Cardiac muscle cell (in vitro differentiated cells and primary cell): ENCODE data around the gene PDZD2. TPM values are rescaled to one million over a fixed set of nuclear protein-coding genes. Genes with fewer than 3 reads are reported as not detected.

Experiments used
- DNase-seq, 2 donors: peaks; one replicate each; pipeline versions ENCODE4 v3.0.0 to v3.0.0-alpha.2; 2010 to 2017; ENCODE audit warnings: low read depth in 1 of 2, low spot score in 1 of 2
- H3K27ac ChIP-seq: fragments of 200-600 bp; sonication (generic); 2 replicates; pipeline ENCODE4 v1.5.1; 2016
- H3K27me3 ChIP-seq: fragments of 200-600 bp; sonication (generic); 2 replicates; pipeline ENCODE4 v1.6.0; 2016; ENCODE audit warnings: control low read depth
- H3K36me3 ChIP-seq: fragments of 200-600 bp; sonication (generic); 2 replicates; pipeline ENCODE4 v1.5.1; 2016; ENCODE audit warnings: control low read depth
- H3K4me1 ChIP-seq: fragments of 200-600 bp; sonication (generic); 2 replicates; pipeline ENCODE4 v1.8.1; 2017; ENCODE audit warnings: low read depth, mild to moderate bottlenecking, mixed run types
- H3K4me3 ChIP-seq: fragments of 200-600 bp; sonication (generic); 2 replicates; pipeline ENCODE4 v1.5.1; 2016; ENCODE audit warnings: mild to moderate bottlenecking
- H3K9me3 ChIP-seq: fragments of 200-600 bp; sonication (generic); 2 replicates; pipeline ENCODE4 v1.5.1; 2017; ENCODE audit warnings: low read depth, mild to moderate bottlenecking, control low read depth
- CTCF ChIP-seq: IDR thresholded peaks from 2 replicates; pipeline ENCODE4 v1.5.1; 2012; ENCODE audit warnings: low read depth, mild to moderate bottlenecking, low read length
- polyA plus RNA-seq: library from polyadenylated mRNA; unstranded; fragments of >200 nt; fragmentation: Nextera tagmentation; extraction: Ambion mirVana; gene quantifications from 2 replicates; pipeline ENCODE4 v1.2.1, GENCODE V29; 2016
- total RNA-seq: library from RNA; depleted of rRNA; stranded (reverse); fragments of >200 nt; gene quantifications from 2 replicates; pipeline ENCODE4 v1.2.3, GENCODE V29; 2016

The PDZD2 gene
- total and polyA plus RNA-seq, 2 experiments from 2014 or later, result 3.0 to 3.5 TPM

- TF ChIP-seq CTCF, result no peak
Measured at GRCh38 chr5:31996909-31997308, 358.0 kb downstream of the PDZD2 start.

GRCh38 chr5:31999470-31999869 is 360.5 kb downstream of the PDZD2 start:
- no peaks in the 10 kb centered on the region for H3K4me1 ChIP-seq
- no peaks in the 10 kb centered on the region for H3K9me3 ChIP-seq
- no peak for TF ChIP-seq CTCF
- H3K27me3 ChIP-seq, result no peaks in the 10 kb centered on the region
- no peak for DNase-seq
- no peaks in the 10 kb centered on the region for H3K36me3 ChIP-seq
- H3K4me3 ChIP-seq, result no peak overlapping the region
- H3K27ac ChIP-seq, result no peak overlapping the region

More at GRCh38 chr5:31996909-31997308, 358.0 kb downstream of the PDZD2 start:
- H3K36me3 ChIP-seq, result no peaks in the 10 kb centered on the region
- no peak overlapping the region for H3K4me3 ChIP-seq
- no peak for DNase-seq
- H3K27ac ChIP-seq, result no peak overlapping the region
- H3K27me3 ChIP-seq, result no peaks in the 10 kb centered on the region
- no peaks in the 10 kb centered on the region for H3K4me1 ChIP-seq
- no peaks in the 10 kb centered on the region for H3K9me3 ChIP-seq

- Histone ChIP-seq H3K4me3 (no peak overlapping the region), H3K4me1 (no peaks in the 10 kb centered on the region), H3K36me3 (no peaks in the 10 kb centered on the region), H3K9me3 (no peaks in the 10 kb centered on the region), H3K27ac (no peak overlapping the region), H3K27me3 (no peaks in the 10 kb centered on the region)
- no peak for TF ChIP-seq CTCF
- no peak for DNase-seq
Measured at GRCh38 chr5:32000731-32001130, 361.8 kb downstream of the PDZD2 start.

- Histone ChIP-seq H3K27me3 (no peaks in the 10 kb centered on the region), H3K4me3 (no peak overlapping the region), H3K27ac (no peak overlapping the region), H3K9me3 (no peaks in the 10 kb centered on the region), H3K36me3 (no peaks in the 10 kb centered on the region), H3K4me1 (no peaks in the 10 kb centered on the region)
- TF ChIP-seq CTCF, result no peak
- no peak for DNase-seq
Measured at GRCh38 chr5:32001284-32001683, 362.4 kb downstream of the PDZD2 start.

- Histone ChIP-seq H3K27ac (no peak overlapping the region), H3K36me3 (no peaks in the 10 kb centered on the region), H3K4me1 (no peaks in the 10 kb centered on the region), H3K27me3 (no peaks in the 10 kb centered on the region), H3K4me3 (no peak overlapping the region), H3K9me3 (no peaks in the 10 kb centered on the region)
- DNase-seq, result no peak
- TF ChIP-seq CTCF, result no peak
Measured at GRCh38 chr5:32001707-32002106, 362.8 kb downstream of the PDZD2 start.

- Histone ChIP-seq H3K36me3 (no peaks in the 10 kb centered on the region), H3K9me3 (no peaks in the 10 kb centered on the region), H3K4me1 (no peaks in the 10 kb centered on the region), H3K27me3 (no peaks in the 10 kb centered on the region), H3K4me3 (no peak overlapping the region), H3K27ac (no peak overlapping the region)
- DNase-seq, result no peak
- no peak for TF ChIP-seq CTCF
Measured at GRCh38 chr5:32002755-32003154, 363.8 kb downstream of the PDZD2 start.
